ENCODE results near the gene TMCO6. TPM values are rescaled to one million over a fixed set of nuclear protein-coding genes. Genes with fewer than 3 reads are reported as not detected.

Gene TMCO6
- total RNA-seq, 1 experiment from 2014 or later, result 32.2 TPM

DNA sequence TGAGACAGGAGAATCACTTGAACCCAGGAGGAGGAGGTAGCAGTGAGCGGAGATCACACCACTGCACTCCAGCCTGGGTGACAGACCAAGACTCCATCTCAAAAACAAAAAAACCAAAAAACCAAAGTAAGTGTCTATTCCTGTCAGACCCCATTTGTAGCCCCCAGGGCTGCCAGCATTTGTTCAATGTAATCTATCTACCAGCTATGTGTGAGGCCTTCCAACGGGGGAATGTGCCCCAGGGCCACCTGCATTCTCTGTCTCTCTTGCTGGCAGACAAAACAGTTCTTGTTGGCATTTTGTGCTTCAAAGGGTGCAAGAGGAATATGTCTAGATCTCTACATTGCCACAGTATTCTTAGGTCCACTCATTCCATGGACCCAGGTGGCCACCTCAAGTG, 40.4 kb upstream of the TMCO6 start (continued):
- no peak for TF ChIP-seq STAT6 (CRISPR knock-in tag; conservative IDR thresholded peaks at IDR 0.05; ENCODE audit: low read depth)
- TF ChIP-seq NFATC4 (CRISPR knock-in tag; IDR thresholded peaks at IDR 0.05), result no peak

- Mint-ChIP-seq H3K4me1 (no peaks in the 10 kb centered on the region), H3K4me3 (no peak overlapping the region), H3K36me3 (no peaks in the 10 kb centered on the region), H3K9me3 (peaks cover 9% of the 10 kb centered on the region; the same call in 1 of the 2 replicates), H3K27ac (no peak overlapping the region), H3K27me3 (ENCODE audit: low read depth) (peaks cover 30% of the 10 kb centered on the region)
- ChIA-PET POLR2A (no interaction called here), CTCF (interaction anchor here (0.6 to 0.9 kb wide), 2 partner anchors 35 to 562 kb away, joined by 3 read pairs; no protein-coding TSS in a partner anchor)
- no peak for TF ChIP-seq ZNF532 (CRISPR knock-in tag; IDR thresholded peaks at IDR 0.05; ENCODE audit: borderline replicate concordance)
- TF ChIP-seq, protein P1, sequence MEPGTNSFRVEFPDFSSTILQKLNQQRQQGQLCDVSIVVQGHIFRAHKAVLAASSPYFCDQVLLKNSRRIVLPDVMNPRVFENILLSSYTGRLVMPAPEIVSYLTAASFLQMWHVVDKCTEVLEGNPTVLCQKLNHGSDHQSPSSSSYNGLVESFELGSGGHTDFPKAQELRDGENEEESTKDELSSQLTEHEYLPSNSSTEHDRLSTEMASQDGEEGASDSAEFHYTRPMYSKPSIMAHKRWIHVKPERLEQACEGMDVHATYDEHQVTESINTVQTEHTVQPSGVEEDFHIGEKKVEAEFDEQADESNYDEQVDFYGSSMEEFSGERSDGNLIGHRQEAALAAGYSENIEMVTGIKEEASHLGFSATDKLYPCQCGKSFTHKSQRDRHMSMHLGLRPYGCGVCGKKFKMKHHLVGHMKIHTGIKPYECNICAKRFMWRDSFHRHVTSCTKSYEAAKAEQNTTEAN (CRISPR knock-in tag; IDR thresholded peaks at IDR 0.05), result no peak
- TF ChIP-seq ATF6 (CRISPR knock-in tag; IDR thresholded peaks at IDR 0.05), result no peak
- ATAC-seq (no peak), DNase-seq (ENCODE audit: low spot score) (no peak)
Measured at GRCh38 chr5:140600096-140600495, 39.2 kb upstream of the TMCO6 start.

- no peak overlapping the region for H3K27ac Mint-ChIP-seq
- H3K4me3 Mint-ChIP-seq, result no peak overlapping the region
- H3K9me3 Mint-ChIP-seq, result peaks cover 18% of the 10 kb centered on the region
- ATAC-seq (no peak), DNase-seq (ENCODE audit: low spot score) (no peak)
- H3K27me3 Mint-ChIP-seq (ENCODE audit: low read depth), result peaks cover 23% of the 10 kb centered on the region
- H3K36me3 Mint-ChIP-seq, result no peaks in the 10 kb centered on the region
- ChIA-PET POLR2A (no interaction called here), CTCF (no interaction called here)
- no peaks in the 10 kb centered on the region for H3K4me1 Mint-ChIP-seq
- no peak for TF ChIP-seq JAZF1 (CRISPR knock-in tag; IDR thresholded peaks at IDR 0.05)
- no peak for TF ChIP-seq ATF6 (CRISPR knock-in tag; IDR thresholded peaks at IDR 0.05)
- TF ChIP-seq IRF1 (CRISPR knock-in tag; IDR thresholded peaks at IDR 0.05), result no peak
- TF ChIP-seq, protein P2, sequence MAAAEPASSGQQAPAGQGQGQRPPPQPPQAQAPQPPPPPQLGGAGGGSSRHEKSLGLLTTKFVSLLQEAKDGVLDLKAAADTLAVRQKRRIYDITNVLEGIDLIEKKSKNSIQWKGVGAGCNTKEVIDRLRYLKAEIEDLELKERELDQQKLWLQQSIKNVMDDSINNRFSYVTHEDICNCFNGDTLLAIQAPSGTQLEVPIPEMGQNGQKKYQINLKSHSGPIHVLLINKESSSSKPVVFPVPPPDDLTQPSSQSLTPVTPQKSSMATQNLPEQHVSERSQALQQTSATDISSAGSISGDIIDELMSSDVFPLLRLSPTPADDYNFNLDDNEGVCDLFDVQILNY (CRISPR knock-in tag; IDR thresholded peaks at IDR 0.05), result no peak
- TF ChIP-seq ERG (CRISPR knock-in tag; IDR thresholded peaks at IDR 0.05), result no peak
- no peak for TF ChIP-seq TEAD1 (CRISPR knock-in tag; IDR thresholded peaks at IDR 0.05)
- TF ChIP-seq, protein P3, sequence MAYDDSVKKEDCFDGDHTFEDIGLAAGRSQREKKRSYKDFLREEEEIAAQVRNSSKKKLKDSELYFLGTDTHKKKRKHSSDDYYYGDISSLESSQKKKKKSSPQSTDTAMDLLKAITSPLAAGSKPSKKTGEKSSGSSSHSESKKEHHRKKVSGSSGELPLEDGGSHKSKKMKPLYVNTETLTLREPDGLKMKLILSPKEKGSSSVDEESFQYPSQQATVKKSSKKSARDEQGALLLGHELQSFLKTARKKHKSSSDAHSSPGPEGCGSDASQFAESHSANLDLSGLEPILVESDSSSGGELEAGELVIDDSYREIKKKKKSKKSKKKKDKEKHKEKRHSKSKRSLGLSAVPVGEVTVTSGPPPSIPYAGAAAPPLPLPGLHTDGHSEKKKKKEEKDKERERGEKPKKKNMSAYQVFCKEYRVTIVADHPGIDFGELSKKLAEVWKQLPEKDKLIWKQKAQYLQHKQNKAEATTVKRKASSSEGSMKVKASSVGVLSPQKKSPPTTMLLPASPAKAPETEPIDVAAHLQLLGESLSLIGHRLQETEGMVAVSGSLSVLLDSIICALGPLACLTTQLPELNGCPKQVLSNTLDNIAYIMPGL (CRISPR knock-in tag; IDR thresholded peaks at IDR 0.05), result no peak
- TF ChIP-seq RELA (CRISPR knock-in tag; IDR thresholded peaks at IDR 0.05; ENCODE audit: borderline replicate concordance), result no peak
Measured at GRCh38 chr5:140602147-140602546, 37.1 kb upstream of the TMCO6 start.
